HepG2 (cell line): Measurements from ENCODE around the gene PTCD2. TPM values are rescaled to one million over a fixed set of nuclear protein-coding genes. Genes with fewer than 3 reads are reported as not detected.

ENCODE experiments used
- ATAC-seq: fragments of 200-7000 bp; cut with Tn5 transposase; 3 replicates; pipeline ENCODE4 v1.9.1; 2020; ENCODE audit warnings: mild to moderate bottlenecking, moderate library complexity
- BruUV-seq: library from RNA; stranded (reverse); fragments of 400-500 nt; replicated peaks from 2 replicates; lab custom pipeline; 2021; lab: Mats Ljungman, UMichigan
- CTCF ChIA-PET: fragments of 300-600 bp; formaldehyde crosslinking; extraction: SDS; loops from one replicate; lab custom pipeline; 2021; ENCODE audit warnings: low total read pairs, inconsistent platforms, low intra/inter-chr PET ratio; lab: Yijun Ruan, JAX
- POLR2A ChIA-PET: fragments of 350-600 bp; sonication (Branson Sonifier 250); formaldehyde crosslinking; loops from one replicate; lab custom pipeline; 2020; ENCODE audit warnings: antibody characterized with exemption, inconsistent platforms; lab: Yijun Ruan, JAX
- DNase-seq: peaks from one replicate; pipeline ENCODE4 v3.0.0-alpha.2; 2015; ENCODE audit warnings: low spot score
- FAIRE-seq: peaks from 3 replicates; lab custom pipeline; 2011; peaks lifted over from hg19 to GRCh38; lab: Jason Lieb, UNC
- H2AFZ ChIP-seq: one replicate; pipeline ENCODE4 v1.6.1; 2011; ENCODE audit warnings: low read length, inconsistent platforms
- H3K27ac ChIP-seq: fragments of 300-600 bp; 3 replicates; pipeline ENCODE4 v1.8.0; 2011; ENCODE audit warnings: mixed run types, mild to moderate bottlenecking, mixed read lengths, low read length, inconsistent platforms; ENCODE audit not compliant: insufficient read depth; ENCODE audit errors: extremely low read length
- H3K27me3 ChIP-seq, 2 experiments: fragments of 200-600 bp in 1 of 2; 2 replicates in 1 of 2; 3 replicates in 1 of 2; pipeline versions ENCODE4 v1.6.0 to v1.8.0; 2011; ENCODE audit warnings: low read length in 2 of 2, mild to moderate bottlenecking in 2 of 2, moderate library complexity in 2 of 2, inconsistent platforms in 1 of 2; ENCODE audit not compliant: insufficient read depth in 2 of 2, control insufficient read depth in 1 of 2
- H3K36me3 ChIP-seq, 2 experiments: fragments of 200-600 bp in 1 of 2; replicated peaks in 1 of 2; 2 replicates in 1 of 2; 3 replicates in 1 of 2; pipeline versions ENCODE4 v1.5.1 to v1.8.0; 2011; ENCODE audit warnings: low read length in 2 of 2, inconsistent platforms in 1 of 2; ENCODE audit not compliant: insufficient read depth in 2 of 2, control insufficient read depth in 1 of 2
- H3K4me1 ChIP-seq: 2 replicates; pipeline ENCODE4 v1.5.1; 2012; ENCODE audit warnings: low read length, inconsistent platforms; ENCODE audit not compliant: insufficient read depth
- H3K4me2 ChIP-seq: 2 replicates; pipeline ENCODE4 v1.6.0; 2011; ENCODE audit warnings: low read depth, low read length, inconsistent platforms
- H3K4me3 ChIP-seq, 3 experiments: fragments of 200-600 bp in 1 of 3; sonication (generic), shearing (Covaris generic) in 1 of 3; replicated peaks in 1 of 3; 2 replicates each; pipeline ENCODE4 v1.5.1; 2011 to 2016; ENCODE audit warnings: low read length in 3 of 3, inconsistent platforms in 2 of 3, low read depth in 2 of 3, mild to moderate bottlenecking in 2 of 3, control low read depth in 1 of 3, mixed read lengths in 1 of 3; ENCODE audit not compliant: insufficient read depth in 1 of 3
- H3K79me2 ChIP-seq: one replicate; pipeline ENCODE4 v1.6.1; 2011; ENCODE audit warnings: low read length, inconsistent platforms; ENCODE audit not compliant: insufficient read depth
- H3K9ac ChIP-seq: 2 replicates; pipeline ENCODE4 v1.6.0; 2011; ENCODE audit warnings: mild to moderate bottlenecking, low read depth, low read length, inconsistent platforms; ENCODE audit not compliant: insufficient read depth
- H3K9me3 ChIP-seq: 2 replicates; pipeline ENCODE4 v1.5.1; 2012; ENCODE audit warnings: mild to moderate bottlenecking, low read length
- H4K20me1 ChIP-seq: 2 replicates; pipeline ENCODE4 v1.6.0; 2011; ENCODE audit warnings: inconsistent platforms, mild to moderate bottlenecking, low read length, moderate library complexity; ENCODE audit not compliant: insufficient read depth
- GTF3A ChIP-seq: sonication (generic); formaldehyde crosslinking; conservative IDR thresholded peaks from 2 replicates; pipeline ENCODE4 v1.4.0; 2020; ENCODE audit warnings: mild to moderate bottlenecking, missing genetic modification reagents
- MTA3 ChIP-seq: sonication (generic); formaldehyde crosslinking; IDR thresholded peaks from 2 replicates; pipeline ENCODE4 v1.4.0; 2020; ENCODE audit warnings: missing genetic modification reagents
- REST ChIP-seq, 2 experiments: IDR thresholded peaks; 2 replicates each; pipeline ENCODE4 v1.6.1; 2011 to 2012; ENCODE audit warnings: low read length in 2 of 2, borderline replicate concordance in 1 of 2, low read depth in 1 of 2, mild to moderate bottlenecking in 1 of 2, moderate library complexity in 1 of 2
- ZFP82 ChIP-seq: sonication (generic); formaldehyde crosslinking; IDR thresholded peaks from 2 replicates; pipeline ENCODE4 v1.5.1; 2020; ENCODE audit warnings: mild to moderate bottlenecking, missing genetic modification reagents, borderline replicate concordance
- ZNF180 ChIP-seq: sonication (generic); formaldehyde crosslinking; IDR thresholded peaks from 2 replicates; pipeline ENCODE4 v1.4.0; 2020; ENCODE audit warnings: low read depth, missing genetic modification reagents, borderline replicate concordance
- ZNF230 ChIP-seq: sonication (generic); formaldehyde crosslinking; IDR thresholded peaks from 2 replicates; pipeline ENCODE4 v1.4.0; 2020; ENCODE audit warnings: mild to moderate bottlenecking, missing genetic modification reagents
- WGBS: methylation state at CpG from one replicate; pipeline ENCODE4 v1.1.6; 2017; ENCODE audit warnings: low lambda C conversion rate; 5-methylcytosine and 5-hydroxymethylcytosine counted together
- in situ Hi-C: cut with HindIII; loops from 2 replicates; pipeline ENCODE4 v1.10.0; 2017; ENCODE audit warnings: low pct_unique_long_range_greater_than_20kb; ENCODE audit not compliant: extremely low pct_ligation_motif_present
- intact Hi-C: fragments of 100-400 bp; cut with micrococcal nuclease; formaldehyde crosslinking; loops from one replicate; pipeline ENCODE4 v1.10.0; 2022; ENCODE audit not compliant: unreplicated experiment
- polyA plus RNA-seq, 8 experiments: library from polyadenylated mRNA; depleted of rRNA in 3 of 8; stranded (reverse) in 7 of 8; unstranded in 1 of 8; fragments of >200 nt; fragmentation: Illumina TruSeq in 4 of 8; extraction: Trizol in 4 of 8; gene quantifications; 2 replicates each; pipeline versions ENCODE4 v1.2.1 to v1.2.3, GENCODE V29; 2011 to 2016; ENCODE audit warnings: low read depth in 4 of 8, missing spikeins in 1 of 8, mixed read lengths in 1 of 8; ENCODE audit not compliant: insufficient read depth in 1 of 8
- total RNA-seq, 5 experiments: library from RNA; depleted of rRNA; stranded (reverse); fragments of >200 nt; fragmentation: Illumina TruSeq; extraction: Trizol; gene quantifications; 2 replicates each; pipeline ENCODE4 v1.2.3, GENCODE V29; 2016; ENCODE audit warnings: low read depth in 1 of 5

The PTCD2 gene
- total and polyA plus RNA-seq, 2 of the 13 experiments (the other 11 are each of a cell fraction or from before 2014, with no cell fraction given), result 5.3 to 6.4 TPM

DNA sequence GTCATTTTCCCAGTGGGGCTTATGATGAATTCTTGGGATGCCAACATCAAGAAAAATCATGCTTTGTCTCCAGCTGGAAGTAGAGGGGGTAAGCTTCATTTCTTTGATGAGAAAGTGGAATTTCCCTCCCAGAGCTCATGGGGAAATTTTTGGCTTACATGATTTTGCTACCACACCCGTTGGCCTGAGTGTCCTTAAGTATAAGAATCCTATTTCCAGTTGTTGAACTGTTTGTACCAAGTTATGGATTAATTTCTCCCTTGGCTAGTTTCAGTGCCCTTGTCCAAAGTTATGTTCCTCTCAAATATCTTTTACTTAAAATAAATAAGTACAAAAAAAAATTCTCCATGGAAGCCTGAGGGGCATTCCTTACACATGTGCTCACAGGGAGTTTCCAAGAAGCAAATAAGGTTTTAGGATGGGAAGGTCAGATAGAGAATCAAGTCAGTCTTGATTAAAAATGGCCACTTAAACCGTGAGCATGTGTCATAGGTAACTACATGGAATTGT, 82.3 kb downstream of the PTCD2 start:
- Histone ChIP-seq H3K27me3 (peaks cover 0 to 3% of the 10 kb centered on the region in 2 experiments; a peak in 1 of 5 replicates), H3K27ac (no peak overlapping the region), H3K9ac (no peak overlapping the region), H3K4me3 (no peak overlapping the region), H3K4me1 (no peaks in the 10 kb centered on the region), H3K79me2 (no peaks in the 10 kb centered on the region), H2AFZ (no peak overlapping the region), H4K20me1 (no peaks in the 10 kb centered on the region), H3K36me3 (no peaks in the 10 kb centered on the region), H3K9me3 (peaks cover 28% of the 10 kb centered on the region), H3K4me2 (no peak overlapping the region)
- in situ Hi-C loops (no loop called here), intact Hi-C loops (no loop called here)
- BruUV-seq, result no TSS peak
- TF ChIP-seq ZFP82 (no peak), GTF3A (CRISPR knock-in tag) (no peak), ZNF180 (no peak), REST (IDR thresholded peaks at IDR 0.05; ENCODE audit: borderline replicate concordance in 1 of 2, low read depth in 1 of 2, low read length in 2 of 2) (no peak), ZNF230 (no peak), MTA3 (CRISPR knock-in tag) (no peak)
- POLR2A ChIA-PET, result no interaction called here
- no peak for DNase-seq
- no peak for FAIRE-seq
- CTCF ChIA-PET, result no interaction called here
- WGBS, result 2% methylated on average over 2 of the region's 2 CpGs
- no peak for ATAC-seq
